ENCODE data around the gene SYK.
"Not testable (repeated sequence)": the region's sequence is repeated elsewhere in the genome, so short reads cannot be mapped to it uniquely, and the experiment has no call there.

Gene SYK

DNA sequence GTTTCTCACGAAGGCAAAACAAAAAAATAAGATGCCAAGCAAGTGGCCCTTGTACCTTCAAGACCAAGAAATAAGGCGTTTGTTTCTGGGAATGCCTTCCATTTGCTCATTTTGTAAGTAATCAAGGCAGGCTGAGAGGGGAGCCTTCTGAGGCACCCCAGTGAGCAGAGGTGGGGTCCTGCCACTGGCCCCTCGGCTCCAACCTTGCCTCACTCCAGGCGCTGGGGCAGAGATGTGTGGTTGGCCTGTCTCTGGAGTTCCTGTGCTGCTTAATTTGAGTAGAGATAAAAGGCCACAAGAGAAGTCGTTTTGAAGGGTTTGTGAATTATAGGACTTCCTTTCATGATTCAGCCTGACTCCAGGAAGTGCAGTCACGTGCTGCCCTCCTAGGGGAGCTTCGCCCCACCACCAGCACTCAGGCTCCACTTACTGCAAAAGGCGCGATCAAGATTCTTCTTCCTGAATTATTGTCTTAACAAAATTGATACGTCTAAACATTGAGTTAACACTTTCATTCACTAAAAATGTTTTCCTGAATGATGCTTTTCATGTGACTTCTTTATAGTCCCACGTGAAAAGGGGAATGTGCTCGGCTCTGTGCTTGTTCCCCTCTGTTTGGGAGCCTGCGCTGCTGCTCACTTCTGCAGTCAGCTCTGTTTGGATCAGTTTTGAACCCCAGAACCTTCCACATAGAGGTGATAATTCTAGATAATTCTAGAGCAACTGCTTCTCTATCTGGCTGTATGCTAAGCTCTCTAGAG lies 13.7 kb downstream of the SYK start:
- Histone ChIP-seq H3K4me3 (ENCODE audit: low read depth, low read length) (no peak overlapping the region), H3K36me3 (replicated peaks) (no peaks in the 10 kb centered on the region), H3K27ac (no peak overlapping the region), H3K27me3 (replicated peaks) (no peaks in the 10 kb centered on the region)
- in situ Hi-C loops (cut with HindIII; ENCODE audit: low pct_ligation_motif_present, low sequenced_read_pairs) = no loop called here
- no peak for DNase-seq
- TF ChIP-seq, protein P1, sequence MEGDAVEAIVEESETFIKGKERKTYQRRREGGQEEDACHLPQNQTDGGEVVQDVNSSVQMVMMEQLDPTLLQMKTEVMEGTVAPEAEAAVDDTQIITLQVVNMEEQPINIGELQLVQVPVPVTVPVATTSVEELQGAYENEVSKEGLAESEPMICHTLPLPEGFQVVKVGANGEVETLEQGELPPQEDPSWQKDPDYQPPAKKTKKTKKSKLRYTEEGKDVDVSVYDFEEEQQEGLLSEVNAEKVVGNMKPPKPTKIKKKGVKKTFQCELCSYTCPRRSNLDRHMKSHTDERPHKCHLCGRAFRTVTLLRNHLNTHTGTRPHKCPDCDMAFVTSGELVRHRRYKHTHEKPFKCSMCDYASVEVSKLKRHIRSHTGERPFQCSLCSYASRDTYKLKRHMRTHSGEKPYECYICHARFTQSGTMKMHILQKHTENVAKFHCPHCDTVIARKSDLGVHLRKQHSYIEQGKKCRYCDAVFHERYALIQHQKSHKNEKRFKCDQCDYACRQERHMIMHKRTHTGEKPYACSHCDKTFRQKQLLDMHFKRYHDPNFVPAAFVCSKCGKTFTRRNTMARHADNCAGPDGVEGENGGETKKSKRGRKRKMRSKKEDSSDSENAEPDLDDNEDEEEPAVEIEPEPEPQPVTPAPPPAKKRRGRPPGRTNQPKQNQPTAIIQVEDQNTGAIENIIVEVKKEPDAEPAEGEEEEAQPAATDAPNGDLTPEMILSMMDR (IDR thresholded peaks at IDR 0.05; ENCODE audit: low read depth, low read length, missing control alignments) = no peak

DNA sequence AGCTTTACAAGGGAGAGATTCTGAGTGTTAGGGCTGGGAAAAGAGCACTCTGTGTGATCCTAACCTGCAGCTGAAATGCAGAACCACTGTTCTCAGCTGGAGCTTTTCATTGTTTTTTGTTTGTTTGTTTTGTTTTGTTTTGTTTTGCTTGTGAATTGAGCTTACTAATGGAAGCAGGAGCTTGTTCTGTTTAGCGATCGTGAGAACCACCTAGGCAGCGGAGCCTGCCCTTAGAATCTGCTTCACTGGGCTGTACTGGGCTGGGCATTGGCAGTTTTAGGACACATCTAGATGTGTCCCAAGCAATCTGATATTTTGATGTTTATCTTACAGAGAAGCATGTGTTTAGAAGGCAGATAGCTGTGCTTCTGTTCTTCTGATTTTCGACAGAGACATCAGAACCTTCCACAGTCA lies 14.3 kb downstream of the SYK start:
- no peak overlapping the region for H3K4me3 ChIP-seq (ENCODE audit: low read depth, low read length)
- H3K36me3 ChIP-seq (replicated peaks) = no peaks in the 10 kb centered on the region
- no peak for DNase-seq
- in situ Hi-C loops (cut with HindIII; ENCODE audit: low pct_ligation_motif_present, low sequenced_read_pairs) = no loop called here
- no peak overlapping the region for H3K27ac ChIP-seq
- TF ChIP-seq, protein P1 (IDR thresholded peaks at IDR 0.05; ENCODE audit: low read depth, low read length, missing control alignments) = no peak
- no peaks in the 10 kb centered on the region for H3K27me3 ChIP-seq (replicated peaks)

DNA sequence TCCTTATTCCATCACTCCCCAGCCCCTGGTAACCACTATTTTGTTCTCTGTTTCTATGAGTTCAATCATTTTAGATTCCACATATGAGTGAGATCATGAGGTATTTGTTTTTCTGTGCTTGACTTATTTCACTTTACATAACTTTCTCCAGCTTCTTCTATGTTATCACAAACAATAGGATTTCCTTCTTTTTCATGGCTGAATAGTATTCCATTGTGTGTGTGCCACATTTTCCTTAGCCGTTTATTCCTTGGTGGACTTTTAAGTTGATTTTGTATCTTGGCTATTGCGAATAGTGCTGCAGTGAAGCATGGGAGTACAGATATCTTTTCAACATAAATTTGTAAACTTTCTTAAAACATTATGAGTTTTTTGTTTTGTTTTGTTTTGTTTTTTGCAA lies 15.1 kb downstream of the SYK start:
- DNase-seq = no peak
- in situ Hi-C loops (cut with HindIII; ENCODE audit: low pct_ligation_motif_present, low sequenced_read_pairs) = no loop called here
- Histone ChIP-seq H3K4me3 (ENCODE audit: low read depth, low read length) (no peak overlapping the region), H3K27me3 (replicated peaks) (no peaks in the 10 kb centered on the region), H3K27ac (no peak overlapping the region), H3K36me3 (replicated peaks) (no peaks in the 10 kb centered on the region)
- TF ChIP-seq, protein P1 (IDR thresholded peaks at IDR 0.05; ENCODE audit: low read depth, low read length, missing control alignments) = no peak

DNA sequence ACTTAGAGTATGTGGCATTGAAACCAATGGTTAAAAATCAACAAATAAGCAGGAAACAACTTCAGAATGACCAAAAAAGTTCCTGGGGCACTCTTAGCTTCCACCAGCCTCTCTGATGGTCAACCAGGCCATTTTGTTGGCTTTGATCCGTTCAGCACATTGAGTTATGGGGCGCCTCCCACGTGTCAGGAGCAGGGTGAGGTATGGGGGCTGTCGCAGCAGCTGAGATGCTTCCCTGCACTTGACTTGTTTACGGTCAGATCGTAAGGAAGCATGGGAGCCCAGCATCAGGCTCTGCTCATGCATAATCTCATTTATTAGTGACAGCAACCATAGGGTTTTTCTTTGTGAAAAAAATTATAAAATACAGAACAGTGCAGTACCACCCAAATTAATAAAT lies 16.7 kb downstream of the SYK start:
- H3K36me3 ChIP-seq (replicated peaks) = no peaks in the 10 kb centered on the region
- no peak overlapping the region for H3K27ac ChIP-seq
- H3K4me3 ChIP-seq (ENCODE audit: low read depth, low read length) = no peak overlapping the region
- H3K27me3 ChIP-seq (replicated peaks) = no peaks in the 10 kb centered on the region
- TF ChIP-seq, protein P1 (IDR thresholded peaks at IDR 0.05; ENCODE audit: low read depth, low read length, missing control alignments) = no peak
- DNase-seq = no peak
- in situ Hi-C loops (cut with HindIII; ENCODE audit: low pct_ligation_motif_present, low sequenced_read_pairs) = no loop called here

DNA sequence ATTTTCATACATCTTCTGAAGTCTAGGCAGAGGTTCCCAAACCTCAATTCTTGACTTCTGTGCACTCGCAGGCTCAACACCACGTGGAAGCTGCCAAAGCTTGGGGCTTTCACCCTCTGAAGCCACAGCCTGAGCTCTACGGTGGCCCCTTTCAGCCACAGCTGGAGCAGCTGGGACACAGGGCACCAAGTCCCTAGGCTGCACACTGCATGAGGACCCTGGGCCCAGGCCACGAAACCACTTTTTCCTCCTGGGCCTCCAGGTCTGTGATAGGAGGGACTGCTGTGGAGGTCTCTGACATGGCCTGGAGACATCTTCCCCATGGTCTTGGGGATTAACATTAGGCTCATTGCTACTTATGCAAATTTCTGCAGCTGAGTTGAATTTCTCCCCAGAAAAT lies 18.8 kb downstream of the SYK start:
- H3K4me3 ChIP-seq (ENCODE audit: low read depth, low read length); DNase-seq; in situ Hi-C loops (cut with HindIII; ENCODE audit: low pct_ligation_motif_present, low sequenced_read_pairs); H3K27me3 ChIP-seq (replicated peaks); H3K36me3 ChIP-seq (replicated peaks); H3K27ac ChIP-seq: not testable (repeated sequence)

DNA sequence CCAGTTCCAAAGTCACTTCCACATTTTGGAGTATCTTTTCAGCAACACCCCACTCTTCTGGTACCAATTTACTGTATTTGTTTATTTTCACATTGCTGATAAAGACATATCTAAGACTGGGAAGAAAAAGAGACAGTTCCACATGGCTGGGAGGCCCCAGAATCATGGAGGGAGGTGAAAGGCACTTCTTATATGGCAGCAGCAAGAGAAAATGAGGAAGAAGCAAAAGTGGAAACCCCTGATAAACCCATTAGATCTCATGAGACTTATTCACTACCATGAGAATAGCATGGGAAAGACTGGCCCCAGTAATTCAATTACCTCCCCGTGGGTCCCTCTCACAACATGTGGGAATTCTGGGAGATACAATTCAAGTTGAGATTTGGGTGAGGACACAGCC lies 19.6 kb downstream of the SYK start:
- H3K27me3 ChIP-seq (replicated peaks); H3K36me3 ChIP-seq (replicated peaks); DNase-seq; in situ Hi-C loops (cut with HindIII; ENCODE audit: low pct_ligation_motif_present, low sequenced_read_pairs); H3K4me3 ChIP-seq (ENCODE audit: low read depth, low read length); H3K27ac ChIP-seq: not testable (repeated sequence)

DNA sequence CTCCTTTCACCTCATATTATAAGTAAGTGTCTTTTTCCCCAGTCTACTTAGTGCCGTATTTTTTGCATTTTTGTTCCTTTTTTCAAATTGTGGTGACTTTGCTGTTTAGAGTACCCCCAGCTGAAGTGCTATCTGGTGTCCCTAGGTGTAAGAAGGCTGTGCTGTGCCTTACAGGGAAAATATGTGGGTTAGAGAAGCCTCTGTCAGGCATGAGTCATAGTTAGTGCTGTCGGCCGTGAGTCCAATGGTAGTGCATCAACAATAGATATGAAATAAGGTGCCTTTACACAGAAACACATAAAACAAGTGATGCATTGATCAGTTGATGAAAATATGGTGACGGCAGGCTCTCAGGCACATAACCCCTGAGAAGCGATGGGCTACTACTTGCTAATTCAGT lies 20.1 kb downstream of the SYK start:
- Histone ChIP-seq H3K36me3 (replicated peaks) (no peaks in the 10 kb centered on the region), H3K27ac (no peak overlapping the region), H3K4me3 (ENCODE audit: low read depth, low read length) (no peak overlapping the region), H3K27me3 (replicated peaks) (no peaks in the 10 kb centered on the region)
- TF ChIP-seq, protein P1 (IDR thresholded peaks at IDR 0.05; ENCODE audit: low read depth, low read length, missing control alignments) = no peak
- DNase-seq = peak; percentile 33
- in situ Hi-C loops (cut with HindIII; ENCODE audit: low pct_ligation_motif_present, low sequenced_read_pairs) = no loop called here

Data from brain microvascular endothelial cell (primary cell).